Activated naive CD8-positive, alpha-beta T cell treated with anti-CD3 and anti-CD28 coated beads, Interleukin-2, amount 10 ng/mL, durations not matched to agents 7 days and 5 days (primary cell): ENCODE data around the gene RIN2. TPM values are rescaled to one million over a fixed set of nuclear protein-coding genes. Genes with fewer than 3 reads are reported as not detected.
"Not testable (repeated sequence)": the region's sequence is repeated elsewhere in the genome, so short reads cannot be mapped to it uniquely, and the experiment has no call there.

ENCODE experiments used
- ATAC-seq: fragments of 150-1000 bp; cut with Tn5 transposase; one replicate; pipeline ENCODE4 v1.10.0; 2021; ENCODE audit warnings: low read depth, moderate library complexity
- POLR2A ChIA-PET: fragments of 350-600 bp; sonication (Branson Sonifier 250); formaldehyde crosslinking; loops from one replicate; lab custom pipeline; 2021; ENCODE audit warnings: antibody characterized with exemption; lab: Charles Lee
- DNase-seq: peaks from one replicate; pipeline ENCODE4 v3.0.0; 2021
- H3K27ac Mint-ChIP-seq: one replicate; pipeline ENCODE4 v1.8.0; 2022; ENCODE audit warnings: mild to moderate bottlenecking, mixed read lengths
- H3K27me3 Mint-ChIP-seq: one replicate; pipeline ENCODE4 v1.8.0; 2022; ENCODE audit warnings: mild to moderate bottlenecking, moderate library complexity, mixed read lengths
- H3K36me3 Mint-ChIP-seq: one replicate; pipeline ENCODE4 v1.8.0; 2021; ENCODE audit warnings: mild to moderate bottlenecking, mixed read lengths
- H3K4me1 Mint-ChIP-seq: one replicate; pipeline ENCODE4 v1.8.0; 2021; ENCODE audit warnings: mixed read lengths
- H3K4me3 Mint-ChIP-seq: one replicate; pipeline ENCODE4 v1.8.0; 2022; ENCODE audit warnings: mild to moderate bottlenecking, moderate library complexity, mixed read lengths
- H3K9me3 Mint-ChIP-seq: one replicate; pipeline ENCODE4 v1.8.0; 2021; ENCODE audit warnings: mixed read lengths
- total RNA-seq, 2 experiments: library from RNA; stranded (reverse); gene quantifications; one replicate each; pipeline ENCODE4 v1.2.3, GENCODE V29; 2021

The RIN2 gene
- total RNA-seq, 2 experiments from 2014 or later = 0.25 to 0.43 TPM

GRCh38 chr20:19745106-19745505 lies 13.0 kb upstream of the RIN2 start:
- DNase-seq (no peak), ATAC-seq (no peak)
- Mint-ChIP-seq H3K4me3 (no peak overlapping the region), H3K27ac (no peak overlapping the region), H3K36me3 (no peaks in the 10 kb centered on the region), H3K27me3 (peaks cover 3% of the 10 kb centered on the region), H3K9me3 (peaks cover 2% of the 10 kb centered on the region), H3K4me1 (no peaks in the 10 kb centered on the region)
- POLR2A ChIA-PET = no interaction called here

GRCh38 chr20:19745584-19745983 lies 12.5 kb upstream of the RIN2 start:
- DNase-seq = no peak
- no peak for ATAC-seq
- Mint-ChIP-seq H3K27me3 (peaks cover 3% of the 10 kb centered on the region), H3K4me1 (no peaks in the 10 kb centered on the region), H3K36me3 (no peaks in the 10 kb centered on the region), H3K9me3 (peaks cover 2% of the 10 kb centered on the region), H3K27ac (no peak overlapping the region), H3K4me3 (no peak overlapping the region)
- POLR2A ChIA-PET = no interaction called here

GRCh38 chr20:19746396-19746795 lies 11.7 kb upstream of the RIN2 start:
- ATAC-seq = no peak
- POLR2A ChIA-PET = no interaction called here
- Mint-ChIP-seq H3K27ac (no peak overlapping the region), H3K36me3 (no peaks in the 10 kb centered on the region), H3K27me3 (peaks cover 3% of the 10 kb centered on the region), H3K4me1 (no peaks in the 10 kb centered on the region), H3K4me3 (no peak overlapping the region), H3K9me3 (peaks cover 2% of the 10 kb centered on the region)
- no peak for DNase-seq

- H3K27ac Mint-ChIP-seq = no peak overlapping the region
- POLR2A ChIA-PET = no interaction called here
- H3K4me1 Mint-ChIP-seq = no peaks in the 10 kb centered on the region
- DNase-seq (no peak), ATAC-seq (no peak)
- peaks cover 3% of the 10 kb centered on the region for H3K27me3 Mint-ChIP-seq
- peaks cover 2% of the 10 kb centered on the region for H3K9me3 Mint-ChIP-seq
- H3K36me3 Mint-ChIP-seq = no peaks in the 10 kb centered on the region
- no peak overlapping the region for H3K4me3 Mint-ChIP-seq
Measured at GRCh38 chr20:19747903-19748302, 10.2 kb upstream of the RIN2 start.

- ATAC-seq = no peak
Measured at GRCh38 chr20:19748681-19749080, 9.4 kb upstream of the RIN2 start.

GRCh38 chr20:19749618-19750071 lies 8.4 kb upstream of the RIN2 start:
- Mint-ChIP-seq H3K36me3 (no peaks in the 10 kb centered on the region), H3K9me3 (peaks cover 1% of the 10 kb centered on the region), H3K27ac (no peak overlapping the region), H3K4me3 (no peak overlapping the region), H3K27me3 (peaks cover 6% of the 10 kb centered on the region), H3K4me1 (no peaks in the 10 kb centered on the region)
- no peak for DNase-seq
- ATAC-seq = no peak
- POLR2A ChIA-PET = no interaction called here

More at GRCh38 chr20:19748681-19749080, 9.4 kb upstream of the RIN2 start:
- Mint-ChIP-seq H3K27me3 (peaks cover 4% of the 10 kb centered on the region), H3K36me3 (no peaks in the 10 kb centered on the region), H3K4me1 (no peaks in the 10 kb centered on the region), H3K4me3 (no peak overlapping the region), H3K9me3 (peaks cover 2% of the 10 kb centered on the region), H3K27ac (no peak overlapping the region)
- POLR2A ChIA-PET = no interaction called here
- DNase-seq = no peak

GRCh38 chr20:19750101-19750606 lies 7.9 kb upstream of the RIN2 start:
- no peaks in the 10 kb centered on the region for H3K4me1 Mint-ChIP-seq
- DNase-seq (no peak), ATAC-seq (no peak)
- peaks cover 1% of the 10 kb centered on the region for H3K9me3 Mint-ChIP-seq
- POLR2A ChIA-PET = no interaction called here
- H3K27me3 Mint-ChIP-seq = peaks cover 8% of the 10 kb centered on the region
- no peak overlapping the region for H3K27ac Mint-ChIP-seq
- H3K4me3 Mint-ChIP-seq = no peak overlapping the region
- no peaks in the 10 kb centered on the region for H3K36me3 Mint-ChIP-seq

GRCh38 chr20:19750907-19751636 lies 7.0 kb upstream of the RIN2 start:
- DNase-seq = no peak
- no peaks in the 10 kb centered on the region for H3K4me1 Mint-ChIP-seq
- POLR2A ChIA-PET = no interaction called here
- no peaks in the 10 kb centered on the region for H3K9me3 Mint-ChIP-seq
- no peak overlapping the region for H3K27ac Mint-ChIP-seq
- peaks cover 7% of the 10 kb centered on the region for H3K27me3 Mint-ChIP-seq
- no peak overlapping the region for H3K4me3 Mint-ChIP-seq
- no peaks in the 10 kb centered on the region for H3K36me3 Mint-ChIP-seq
- ATAC-seq = no peak

GRCh38 chr20:19754201-19754600 lies 3.9 kb upstream of the RIN2 start:
- ATAC-seq, H3K9me3 Mint-ChIP-seq: not testable (repeated sequence)

GRCh38 chr20:19756761-19757486 lies 1.1 kb upstream of the RIN2 start:
- H3K9me3 Mint-ChIP-seq = no peaks in the 10 kb centered on the region
- no peak for ATAC-seq
- no peak for DNase-seq
- H3K27me3 Mint-ChIP-seq = peaks cover 51% of the 10 kb centered on the region
- POLR2A ChIA-PET = no interaction called here
- no peak overlapping the region for H3K27ac Mint-ChIP-seq
- no peaks in the 10 kb centered on the region for H3K4me1 Mint-ChIP-seq
- H3K4me3 Mint-ChIP-seq = no peak overlapping the region
- no peaks in the 10 kb centered on the region for H3K36me3 Mint-ChIP-seq

More at GRCh38 chr20:19754201-19754600, 3.9 kb upstream of the RIN2 start:
- H3K27ac Mint-ChIP-seq, H3K36me3 Mint-ChIP-seq, POLR2A ChIA-PET, H3K4me1 Mint-ChIP-seq, DNase-seq, H3K4me3 Mint-ChIP-seq: not testable (repeated sequence)
- H3K27me3 Mint-ChIP-seq = peaks cover 31% of the 10 kb centered on the region

- Mint-ChIP-seq H3K9me3 (no peaks in the 10 kb centered on the region), H3K36me3 (no peaks in the 10 kb centered on the region), H3K27me3 (peaks cover 55% of the 10 kb centered on the region), H3K27ac (no peak overlapping the region), H3K4me3 (peak overlapping the region; percentile 2), H3K4me1 (no peaks in the 10 kb centered on the region)
- no peak for DNase-seq
- POLR2A ChIA-PET = no interaction called here
- ATAC-seq = no peak
Measured at GRCh38 chr20:19757487-19758132, 448 bp upstream of the RIN2 start.

- Mint-ChIP-seq H3K9me3 (no peaks in the 10 kb centered on the region), H3K4me3 (peak overlapping the region; percentile 8), H3K27ac (no peak overlapping the region), H3K4me1 (no peaks in the 10 kb centered on the region), H3K27me3 (peaks cover 53% of the 10 kb centered on the region), H3K36me3 (no peaks in the 10 kb centered on the region)
- POLR2A ChIA-PET = no interaction called here
- DNase-seq (no peak), ATAC-seq (no peak)
Measured at GRCh38 chr20:19758501-19759331, 658 bp downstream of the RIN2 start.

GRCh38 chr20:19760371-19760721 lies 2.3 kb downstream of the RIN2 start:
- Mint-ChIP-seq H3K27ac (no peak overlapping the region), H3K4me3 (no peak overlapping the region), H3K36me3 (no peaks in the 10 kb centered on the region), H3K27me3 (peaks cover 51% of the 10 kb centered on the region), H3K4me1 (no peaks in the 10 kb centered on the region), H3K9me3 (no peaks in the 10 kb centered on the region)
- POLR2A ChIA-PET = no interaction called here
- ATAC-seq (no peak), DNase-seq (no peak)
